ENCODE data around the gene CFAP43.

DNA sequence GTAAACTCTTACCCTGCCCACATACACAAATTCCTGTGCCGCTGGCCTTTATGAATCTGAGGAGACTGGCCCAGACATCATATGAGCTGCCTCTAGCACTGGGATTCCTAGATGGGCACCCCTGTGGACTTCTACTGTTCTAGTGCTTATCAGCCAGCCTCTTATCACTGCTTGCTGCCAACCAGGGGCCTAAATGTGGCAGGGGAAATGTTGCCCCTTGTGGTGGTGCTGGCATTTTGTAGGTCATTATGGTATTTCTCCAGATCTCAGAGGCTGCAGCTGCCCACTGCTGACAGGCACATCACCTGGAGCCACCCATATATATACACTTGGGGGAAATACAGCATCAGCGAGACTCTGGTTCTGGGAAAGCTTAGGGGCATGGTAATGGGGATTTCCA, 104.8 kb downstream of the CFAP43 start:
- TF ChIP-seq, protein P1, sequence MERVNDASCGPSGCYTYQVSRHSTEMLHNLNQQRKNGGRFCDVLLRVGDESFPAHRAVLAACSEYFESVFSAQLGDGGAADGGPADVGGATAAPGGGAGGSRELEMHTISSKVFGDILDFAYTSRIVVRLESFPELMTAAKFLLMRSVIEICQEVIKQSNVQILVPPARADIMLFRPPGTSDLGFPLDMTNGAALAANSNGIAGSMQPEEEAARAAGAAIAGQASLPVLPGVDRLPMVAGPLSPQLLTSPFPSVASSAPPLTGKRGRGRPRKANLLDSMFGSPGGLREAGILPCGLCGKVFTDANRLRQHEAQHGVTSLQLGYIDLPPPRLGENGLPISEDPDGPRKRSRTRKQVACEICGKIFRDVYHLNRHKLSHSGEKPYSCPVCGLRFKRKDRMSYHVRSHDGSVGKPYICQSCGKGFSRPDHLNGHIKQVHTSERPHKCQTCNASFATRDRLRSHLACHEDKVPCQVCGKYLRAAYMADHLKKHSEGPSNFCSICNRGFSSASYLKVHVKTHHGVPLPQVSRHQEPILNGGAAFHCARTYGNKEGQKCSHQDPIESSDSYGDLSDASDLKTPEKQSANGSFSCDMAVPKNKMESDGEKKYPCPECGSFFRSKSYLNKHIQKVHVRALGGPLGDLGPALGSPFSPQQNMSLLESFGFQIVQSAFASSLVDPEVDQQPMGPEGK (CRISPR knock-in tag; IDR thresholded peaks at IDR 0.05; ENCODE audit: borderline replicate concordance): no peak
- TF ChIP-seq RARB (CRISPR knock-in tag; IDR thresholded peaks at IDR 0.05) (no peak), ESRRG (CRISPR knock-in tag; IDR thresholded peaks at IDR 0.05) (no peak), ZFP3 (CRISPR knock-in tag; IDR thresholded peaks at IDR 0.05) (no peak), OSR1 (CRISPR knock-in tag; IDR thresholded peaks at IDR 0.05) (no peak), TOX (CRISPR knock-in tag; IDR thresholded peaks at IDR 0.05; ENCODE audit: borderline replicate concordance) (no peak), TCF4 (CRISPR knock-in tag; IDR thresholded peaks at IDR 0.05; ENCODE audit: borderline replicate concordance) (no peak), GLIS3 (CRISPR knock-in tag; IDR thresholded peaks at IDR 0.05) (no peak)
